ENCODE results near the gene GJC2. TPM values are rescaled to one million over a fixed set of nuclear protein-coding genes. Genes with fewer than 3 reads are reported as not detected.
"Not testable (repeated sequence)": the region's sequence is repeated elsewhere in the genome, so short reads cannot be mapped to it uniquely, and the experiment has no call there.

GJC2 gene
- polyA plus RNA-seq, 3 donors: 0.59 to 1.1 (median 1.0) TPM

DNA sequence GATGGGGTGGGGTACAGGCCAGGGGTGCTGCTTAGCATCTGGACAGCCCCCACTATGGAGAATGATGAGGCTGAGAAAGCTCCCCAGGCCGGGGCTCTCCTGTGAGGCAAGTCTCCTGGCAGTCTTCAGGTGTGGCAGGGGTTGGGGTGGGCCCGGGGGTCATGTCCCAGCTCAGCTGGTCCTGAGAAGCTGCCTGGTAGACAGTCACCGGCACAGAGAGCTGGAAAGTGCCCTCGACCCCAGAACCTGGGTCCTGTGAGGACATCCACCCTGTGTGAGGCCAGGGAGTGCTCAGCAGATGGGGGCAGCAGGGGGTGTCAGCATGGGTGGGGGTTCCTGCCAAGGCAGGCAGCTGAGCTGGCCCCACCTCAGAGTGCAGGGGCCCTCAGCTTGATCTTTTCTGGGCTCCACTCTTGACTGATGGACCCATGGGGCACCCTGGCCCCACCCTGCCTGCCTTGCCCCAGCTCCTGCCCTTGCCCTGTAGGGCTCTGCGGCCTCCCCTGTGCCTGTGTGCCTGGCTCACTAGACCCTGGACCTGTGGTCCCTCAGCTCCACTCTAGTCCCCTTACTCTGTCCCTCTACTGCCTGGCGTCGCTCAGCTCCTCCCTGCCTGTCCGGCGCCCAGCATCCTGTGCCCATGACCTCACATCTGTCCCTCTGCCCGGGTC lies 21.6 kb downstream of the GJC2 start:
- no peak for DNase-seq

GRCh38 chr1:228172591-228173527 lies 23.1 kb downstream of the GJC2 start:
- no peak for DNase-seq

DNA sequence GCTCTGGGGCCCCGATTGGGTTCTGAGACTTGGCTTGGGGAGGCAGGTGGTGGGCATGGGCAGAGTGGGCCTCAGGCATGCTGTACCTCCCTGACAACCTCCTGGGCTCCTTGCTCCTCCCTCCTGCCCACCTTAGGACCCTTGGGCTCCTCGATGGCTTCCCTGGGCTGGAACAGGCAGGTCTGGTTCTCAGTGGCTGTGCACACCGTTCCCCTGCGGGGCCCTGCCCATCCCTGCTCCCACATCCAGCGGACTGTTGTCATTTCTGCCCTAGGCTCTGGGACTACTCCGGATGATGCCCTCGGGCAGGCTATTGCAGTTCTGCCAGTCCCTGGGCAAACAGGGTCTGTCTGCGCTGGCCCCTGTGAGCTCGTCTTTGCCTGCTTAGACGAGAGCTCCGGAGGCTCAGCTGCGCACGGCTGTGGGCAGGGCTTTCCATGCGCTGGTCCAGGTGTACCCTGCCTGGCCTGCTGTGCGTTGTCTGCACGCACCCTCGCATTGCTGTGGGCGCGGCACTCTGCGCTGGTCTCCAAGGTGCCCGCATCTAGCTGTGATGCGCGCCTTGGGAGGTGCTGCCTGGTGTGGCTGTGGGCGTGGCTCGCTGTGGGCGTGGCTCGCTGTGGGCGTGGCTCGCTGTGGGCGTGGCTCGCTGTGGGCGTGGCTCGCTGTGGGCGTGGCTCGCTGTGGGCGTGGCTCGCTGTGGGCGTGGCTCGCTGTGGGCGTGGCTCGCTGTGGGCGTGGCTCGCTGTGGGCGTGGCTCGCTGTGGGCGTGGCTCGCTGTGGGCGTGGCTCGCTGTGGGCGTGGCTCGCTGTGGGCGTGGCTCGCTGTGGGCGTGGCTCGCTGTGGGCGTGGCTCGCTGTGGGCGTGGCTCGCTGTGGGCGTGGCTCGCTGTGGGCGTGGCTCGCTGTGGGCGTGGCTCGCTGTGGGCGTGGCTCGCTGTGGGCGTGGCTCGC lies 24.1 kb downstream of the GJC2 start:
- DNase-seq: not testable (repeated sequence)

DNA sequence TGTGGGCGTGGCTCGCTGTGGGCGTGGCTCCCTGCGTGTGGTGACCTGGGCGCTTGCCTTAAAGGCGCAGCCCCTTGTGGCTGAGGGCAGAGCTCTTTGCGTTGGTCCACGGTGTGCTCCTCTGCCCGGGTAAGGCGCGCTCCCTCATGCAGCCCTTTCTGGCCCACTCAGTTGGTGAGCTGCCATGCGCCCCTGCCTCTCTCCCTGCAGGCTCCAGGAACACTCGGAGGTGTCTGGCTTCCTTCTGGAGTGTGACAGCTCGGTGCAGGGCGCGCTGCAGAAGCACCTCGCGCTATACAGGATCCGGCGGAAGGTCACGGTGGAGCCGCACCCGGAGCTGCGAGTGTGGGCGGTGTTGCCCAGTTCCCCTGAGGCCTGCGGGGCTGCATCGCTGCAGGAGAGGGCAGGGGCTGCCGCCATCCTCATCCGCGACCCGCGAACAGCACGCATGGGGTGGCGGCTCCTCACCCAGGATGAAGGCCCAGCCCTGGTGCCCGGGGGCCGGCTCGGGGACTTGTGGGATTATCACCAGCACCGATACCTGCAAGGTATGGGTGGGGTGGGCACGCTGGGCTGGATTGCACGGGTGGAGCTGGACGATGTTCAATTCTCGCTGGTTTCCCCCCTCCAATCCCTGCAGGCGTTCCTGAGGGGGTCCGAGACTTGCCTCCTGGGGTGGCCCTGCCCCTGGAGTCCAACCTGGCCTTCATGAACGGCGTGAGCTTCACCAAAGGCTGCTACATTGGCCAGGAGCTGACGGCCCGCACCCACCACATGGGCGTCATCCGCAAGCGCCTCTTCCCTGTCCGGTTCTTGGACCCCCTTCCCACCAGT lies 25.0 kb downstream of the GJC2 start:
- DNase-seq: no peak

DNA sequence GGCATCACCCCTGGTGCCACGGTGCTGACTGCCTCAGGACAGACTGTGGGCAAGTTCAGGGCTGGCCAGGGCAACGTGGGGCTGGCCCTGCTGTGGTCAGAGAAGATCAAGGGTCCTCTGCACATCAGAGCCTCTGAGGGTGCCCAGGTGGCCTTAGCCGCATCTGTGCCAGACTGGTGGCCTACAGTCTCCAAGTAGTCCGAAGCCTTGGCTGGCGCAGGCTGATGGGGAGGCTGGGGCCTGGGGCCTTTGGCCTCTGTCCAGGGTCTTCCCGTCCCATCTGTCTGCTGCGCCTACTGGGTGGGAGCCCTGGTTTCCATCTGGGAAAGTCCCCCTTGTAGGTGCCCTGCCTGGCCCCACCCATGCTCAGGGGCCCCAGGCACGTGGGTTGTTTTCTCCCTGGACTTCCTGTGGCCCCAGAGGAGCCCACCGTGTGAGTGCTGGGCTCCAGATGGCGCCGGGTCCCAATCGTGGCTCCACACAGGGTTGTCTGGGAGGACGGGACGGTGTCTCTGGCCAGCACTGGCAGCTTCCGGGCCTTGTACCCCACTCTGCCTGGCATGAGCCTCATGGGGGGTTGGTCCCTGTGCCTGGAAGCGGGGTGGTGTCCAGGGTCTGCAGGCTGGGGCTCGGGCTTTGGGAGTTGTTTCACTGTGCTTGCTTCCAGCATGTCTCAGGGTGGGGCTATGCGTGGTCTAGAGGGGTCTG lies 25.7 kb downstream of the GJC2 start:
- DNase-seq: no peak

GRCh38 chr1:228176024-228176395 lies 26.3 kb downstream of the GJC2 start:
- DNase-seq: no peak

GRCh38 chr1:228176461-228177182 lies 26.9 kb downstream of the GJC2 start:
- no peak for DNase-seq

DNA sequence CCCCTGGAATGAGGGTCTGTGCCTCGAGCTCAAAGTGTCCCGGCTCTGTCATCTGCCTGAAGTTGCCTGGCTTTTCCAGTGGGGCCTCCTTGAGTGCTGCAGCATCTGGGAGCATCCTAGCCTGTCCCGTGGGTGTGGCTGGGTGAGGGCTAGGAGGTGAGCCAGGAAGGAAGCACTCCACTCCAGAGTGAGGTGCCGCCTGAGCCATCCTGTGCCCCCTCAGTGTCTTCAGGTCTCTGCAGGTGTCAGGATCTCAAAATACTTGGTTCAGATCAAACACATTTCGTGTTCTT lies 27.4 kb downstream of the GJC2 start:
- no peak for DNase-seq

GRCh38 chr1:228177721-228178710 lies 28.3 kb downstream of the GJC2 start:
- no peak for DNase-seq

GRCh38 chr1:228178737-228179684 lies 29.3 kb downstream of the GJC2 start:
- DNase-seq: no peak

- no peak for DNase-seq
Measured at GRCh38 chr1:228180271-228180958, 30.7 kb downstream of the GJC2 start.

GRCh38 chr1:228180959-228181644 lies 31.4 kb downstream of the GJC2 start:
- DNase-seq: no peak

- no peak for DNase-seq
Measured at GRCh38 chr1:228181645-228182034, 31.9 kb downstream of the GJC2 start.

- no peak for DNase-seq
Measured at GRCh38 chr1:228182296-228183030, 32.7 kb downstream of the GJC2 start.

DNA sequence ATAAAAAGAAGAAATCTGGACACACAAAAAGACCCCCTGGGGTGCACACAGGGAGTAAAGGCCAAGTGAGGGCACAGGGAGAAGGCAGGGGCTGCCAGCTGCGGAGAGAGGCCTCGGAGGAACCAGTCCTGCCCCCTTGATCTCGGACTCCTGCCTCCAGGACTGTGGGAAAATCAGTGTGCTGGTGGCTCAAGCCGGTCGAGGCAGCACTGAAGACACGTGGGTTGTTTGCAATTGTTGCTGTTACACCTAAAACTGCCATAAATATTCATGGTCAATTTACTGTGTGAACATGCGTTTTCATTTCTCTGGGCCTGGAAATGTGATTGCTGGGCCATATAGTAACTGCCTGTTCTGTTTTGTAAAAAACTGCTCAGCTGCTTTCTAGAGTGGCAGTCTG lies 34.4 kb downstream of the GJC2 start:
- no peak for DNase-seq

DNA sequence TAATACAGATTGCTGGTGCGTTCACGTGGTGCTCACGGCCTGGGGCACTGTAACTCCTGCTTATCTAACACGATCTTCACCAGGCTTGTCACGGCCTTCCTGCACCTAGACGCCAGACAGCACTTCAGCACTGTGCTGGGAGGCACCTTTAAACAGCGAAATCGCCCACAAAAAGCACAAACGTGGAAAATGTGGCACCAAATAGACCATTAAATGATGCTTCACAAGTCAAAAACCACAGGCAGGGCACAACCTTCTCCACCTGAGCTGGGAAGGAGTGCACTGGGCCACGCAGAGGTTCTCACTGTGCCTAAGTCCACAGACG lies 35.9 kb downstream of the GJC2 start:
- DNase-seq: no peak
